CD4-positive, alpha-beta T cell treated with Interleukin-21 for 1 hour (primary cell): Measurements from ENCODE around the gene RASSF5.
"Not testable (repeated sequence)": the region's sequence is repeated elsewhere in the genome, so short reads cannot be mapped to it uniquely, and the experiment has no call there.

Experiments
- DNase-seq: peaks from one replicate; pipeline ENCODE4 v3.0.0-alpha.2; 2020

RASSF5 gene

DNA sequence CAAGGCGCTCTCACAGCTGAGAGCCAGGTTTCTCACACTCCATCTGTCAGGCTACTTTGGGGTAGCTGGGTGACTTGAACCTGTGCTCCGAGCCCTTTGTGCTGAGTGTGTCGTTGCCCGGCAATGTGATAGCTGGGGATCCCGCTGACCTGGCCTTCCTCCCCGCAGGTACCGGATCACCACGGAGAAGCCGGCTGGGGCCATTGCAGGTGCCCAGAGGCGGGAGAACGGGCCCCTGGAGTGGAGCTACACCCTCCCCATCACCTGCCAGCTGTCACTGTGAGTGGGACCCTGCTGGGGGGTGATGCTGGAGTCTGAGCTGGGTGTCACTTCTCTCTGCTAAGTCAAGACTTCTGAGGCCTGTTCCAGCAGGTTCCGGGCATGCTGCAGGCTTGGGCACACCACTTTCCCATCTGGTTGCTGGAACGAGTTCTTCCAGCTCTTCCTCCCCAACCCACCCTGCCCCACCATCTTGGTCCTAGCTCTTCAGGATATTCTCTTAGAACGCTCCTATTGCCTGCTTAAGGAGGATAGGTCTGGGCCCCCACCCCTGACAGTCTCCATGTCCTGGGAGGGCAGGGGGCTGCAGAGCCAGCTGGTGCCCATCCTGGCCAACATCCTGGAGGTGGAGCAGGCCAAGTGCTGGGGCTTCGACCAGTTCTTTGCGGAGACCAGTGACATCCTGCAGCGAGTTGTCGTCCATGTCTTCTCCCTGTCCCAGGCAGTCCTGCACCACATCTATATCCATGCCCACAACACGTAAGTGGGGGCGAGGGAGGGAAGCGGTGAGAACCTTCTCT is 29.6 kb upstream of the RASSF5 start:
- no peak for DNase-seq

DNA sequence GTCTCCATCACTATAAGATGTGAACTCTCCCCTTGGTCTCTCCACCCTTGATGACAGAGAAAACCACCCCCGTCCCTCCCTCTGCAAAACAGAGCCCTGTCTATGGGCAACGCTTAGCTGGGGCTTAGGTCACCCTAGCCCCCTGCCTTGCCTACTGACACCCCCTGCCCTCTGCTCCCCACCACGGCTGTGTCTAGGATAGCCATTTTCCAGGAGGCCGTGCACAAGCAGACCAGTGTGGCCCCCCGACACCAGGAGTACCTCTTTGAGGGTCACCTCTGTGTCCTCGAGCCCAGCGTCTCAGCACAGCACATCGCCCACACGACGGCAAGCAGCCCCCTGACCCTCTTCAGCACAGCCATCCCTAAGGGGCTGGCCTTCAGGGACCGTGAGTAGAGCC is 28.6 kb upstream of the RASSF5 start:
- no peak for DNase-seq

DNA sequence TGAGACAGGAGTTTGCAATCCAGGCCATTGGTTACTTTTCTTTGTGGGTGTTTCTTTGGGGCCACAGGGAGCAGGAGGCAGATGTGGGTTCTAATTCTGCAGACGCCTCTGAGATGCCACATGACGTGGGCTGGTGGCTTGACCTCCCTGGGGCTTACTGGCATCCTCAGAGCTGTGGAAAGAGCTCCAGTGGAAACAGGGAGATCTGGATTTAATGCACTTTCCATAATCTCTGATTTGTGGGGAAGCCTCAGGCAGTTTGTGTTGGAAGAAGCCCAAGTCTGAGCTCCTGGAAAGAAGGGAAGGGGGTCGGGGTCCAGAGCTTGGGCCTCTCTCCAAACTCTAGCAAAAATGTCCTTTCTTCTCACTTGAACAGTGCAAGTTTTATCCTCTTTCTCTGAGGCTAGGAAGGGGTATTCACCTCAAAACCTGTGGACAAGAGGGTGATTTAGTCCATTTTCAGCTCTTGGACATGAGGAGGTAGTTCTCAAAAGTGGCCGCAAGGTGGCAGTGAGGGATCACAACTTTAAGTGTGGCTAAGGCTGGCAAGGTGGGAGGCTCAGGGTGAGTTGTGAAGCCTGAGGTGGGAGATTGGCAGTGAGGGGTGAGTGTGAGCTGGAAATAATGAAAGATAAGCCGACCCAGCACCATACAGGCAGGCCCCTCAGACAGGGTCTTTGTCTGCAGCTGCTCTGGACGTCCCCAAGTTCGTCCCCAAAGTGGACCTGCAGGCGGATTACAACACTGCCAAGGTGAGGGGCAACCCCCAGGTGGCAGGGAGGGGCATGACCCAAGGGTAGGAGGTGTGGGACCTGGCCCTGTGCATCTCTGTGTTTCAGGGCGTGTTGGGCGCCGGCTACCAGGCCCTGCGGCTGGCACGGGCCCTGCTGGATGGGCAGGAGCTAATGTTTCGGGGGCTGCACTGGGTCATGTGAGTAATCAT is 27.9 kb upstream of the RASSF5 start:
- DNase-seq, result peak; percentile 71

DNA sequence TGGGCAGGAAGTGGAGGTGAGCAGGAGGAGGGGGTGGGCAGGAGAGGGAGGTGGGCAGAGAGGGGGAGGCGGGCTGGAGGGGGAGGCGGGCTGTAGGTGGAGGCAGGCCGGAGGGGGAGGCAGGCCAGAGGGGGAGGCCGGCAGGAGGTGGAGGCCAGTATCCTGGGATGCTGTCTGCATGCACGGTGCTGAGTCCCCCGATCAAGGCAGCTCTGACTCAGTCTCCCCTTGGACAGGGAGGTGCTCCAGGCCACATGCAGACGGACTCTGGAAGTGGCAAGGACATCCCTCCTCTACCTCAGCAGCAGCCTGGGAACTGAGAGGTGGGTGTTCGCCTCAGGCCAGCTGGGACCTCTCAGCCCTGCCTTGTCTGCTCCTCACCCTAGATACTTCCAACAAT is 27.1 kb upstream of the RASSF5 start:
- DNase-seq, result no peak

DNA sequence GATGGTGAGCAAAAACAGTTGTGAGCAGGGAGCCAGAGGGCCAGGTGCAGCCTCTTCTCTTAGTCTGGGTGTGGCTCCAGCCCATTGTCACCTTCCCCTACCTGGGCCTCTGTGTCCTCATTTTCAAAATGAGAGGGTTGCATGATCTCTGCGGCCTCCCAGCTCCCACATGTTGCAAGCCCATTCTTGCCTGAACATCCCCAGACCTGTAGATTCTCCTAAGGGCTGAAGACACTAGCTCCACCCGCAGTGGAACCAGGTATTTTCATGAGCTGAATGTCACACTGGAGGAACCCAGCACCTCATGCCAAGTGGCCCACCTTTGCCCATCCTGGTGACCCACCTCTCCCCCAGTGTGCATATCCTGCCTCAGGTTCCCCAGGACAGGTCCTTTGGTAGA is 24.7 kb upstream of the RASSF5 start:
- DNase-seq, result no peak

DNA sequence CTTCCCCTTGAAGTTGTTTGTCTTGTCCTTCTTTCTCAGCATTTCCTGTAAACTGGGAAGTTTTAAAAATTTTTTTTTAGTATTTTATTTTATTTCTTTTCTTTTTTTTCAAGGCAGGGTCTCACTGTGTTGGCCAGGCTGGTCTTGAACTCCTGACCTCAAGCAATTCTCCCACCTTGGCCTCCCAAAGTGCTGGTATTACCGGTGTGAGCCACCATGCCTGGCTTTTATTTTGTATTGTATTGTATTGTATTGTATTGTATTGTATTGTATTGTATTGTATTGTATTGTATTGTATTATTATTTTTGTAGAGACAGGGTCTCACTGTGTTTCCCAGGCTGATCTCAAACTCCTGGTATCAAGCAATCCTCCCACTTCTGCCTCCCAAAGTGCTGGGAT is 23.5 kb upstream of the RASSF5 start:
- DNase-seq, result not testable (repeated sequence)

DNA sequence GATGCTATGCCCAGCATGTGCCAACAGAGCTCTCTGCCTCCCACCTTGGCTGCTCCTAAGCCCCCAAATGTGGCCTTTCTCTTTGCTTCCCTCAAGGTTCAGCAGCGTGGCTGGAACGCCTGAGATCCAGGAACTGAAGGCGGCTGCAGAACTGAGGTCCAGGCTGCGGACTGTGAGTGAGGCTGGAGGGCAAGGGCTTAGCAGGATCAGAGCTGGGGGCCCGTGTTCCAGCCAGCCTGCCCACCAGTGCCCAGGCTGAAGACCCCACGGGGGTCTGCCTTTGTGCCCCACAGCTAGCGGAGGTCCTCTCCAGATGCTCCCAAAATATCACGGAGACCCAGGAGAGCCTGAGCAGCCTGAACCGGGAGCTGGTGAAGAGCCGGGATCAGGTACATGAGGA is 22.4 kb upstream of the RASSF5 start:
- no peak for DNase-seq

DNA sequence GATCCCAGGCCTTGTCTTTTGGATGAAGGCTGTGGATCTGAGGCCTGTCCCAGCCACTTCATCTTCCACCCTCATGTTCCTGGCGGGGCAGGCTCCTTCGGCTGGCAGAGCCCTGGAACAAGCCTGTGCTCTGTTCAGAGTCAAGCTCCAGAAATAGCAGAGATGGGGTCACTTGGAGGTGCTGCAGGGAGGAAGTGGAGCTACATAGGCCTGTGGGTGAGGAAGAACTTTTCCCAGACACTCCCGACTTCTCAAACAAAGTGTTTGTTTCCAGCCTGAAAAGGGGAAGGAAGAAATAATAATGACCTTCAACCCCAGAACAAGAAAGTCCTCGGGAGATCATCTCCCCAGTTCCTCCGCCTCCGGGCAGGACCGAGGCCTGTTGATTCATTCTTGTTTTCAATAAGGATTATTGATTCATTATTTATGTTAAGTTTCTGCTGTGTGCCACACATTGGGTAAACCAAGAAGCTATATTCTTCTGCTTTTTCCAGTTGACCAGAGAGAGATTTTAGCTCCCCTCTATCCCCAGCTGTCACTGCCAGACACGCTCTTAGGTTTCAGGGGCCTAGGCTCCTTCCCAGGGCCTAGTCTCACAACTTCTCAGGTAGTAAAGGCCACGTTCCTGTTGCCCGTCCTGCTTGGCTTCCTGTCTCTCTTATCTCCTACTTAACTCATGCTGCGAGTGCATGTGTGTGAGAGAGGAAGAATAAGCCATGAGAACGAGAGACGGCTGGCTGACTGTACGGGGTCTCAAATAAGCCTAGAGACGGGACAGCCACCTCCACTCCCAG is 20.1 kb upstream of the RASSF5 start:
- no peak for DNase-seq

DNA sequence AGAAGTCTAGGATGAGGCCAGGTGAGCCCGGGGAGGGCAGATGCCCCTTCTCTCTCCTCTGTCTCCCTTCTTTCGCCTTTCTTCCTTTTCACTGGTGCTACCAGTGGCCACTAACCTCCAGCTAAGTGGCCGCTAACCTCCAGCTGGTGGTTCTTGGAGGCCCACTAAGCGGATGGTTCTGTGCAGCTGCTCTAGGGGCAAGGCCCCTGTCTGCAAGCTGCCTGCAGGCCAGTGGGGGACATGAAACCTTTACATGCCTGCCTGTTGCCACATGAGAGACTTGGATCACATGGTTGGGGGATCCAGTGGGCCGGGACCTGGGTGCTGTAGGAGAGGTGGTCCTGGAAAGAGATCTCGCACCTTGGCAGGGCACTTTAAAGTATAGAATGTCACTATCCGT is 19.4 kb upstream of the RASSF5 start:
- DNase-seq, result no peak

DNA sequence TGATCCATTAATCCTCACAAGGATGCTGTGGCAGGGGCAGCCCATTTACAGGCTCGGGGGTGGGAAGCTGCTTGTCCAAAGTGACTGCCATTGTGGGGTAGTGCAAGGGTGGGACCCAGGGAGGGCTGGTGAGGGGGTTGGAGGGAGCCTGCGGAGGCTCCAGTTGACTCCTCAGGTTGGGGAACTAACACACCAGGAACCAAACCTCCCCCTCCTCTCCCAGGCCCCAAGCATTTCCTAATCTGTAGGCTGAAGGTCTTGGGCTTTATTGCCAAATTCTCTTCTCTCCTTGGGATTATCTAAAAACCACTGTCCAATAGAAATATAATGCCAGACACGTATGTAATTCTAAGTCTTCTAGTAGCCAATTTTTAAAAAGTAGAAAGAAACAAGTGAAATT is 18.9 kb upstream of the RASSF5 start:
- DNase-seq, result no peak

DNA sequence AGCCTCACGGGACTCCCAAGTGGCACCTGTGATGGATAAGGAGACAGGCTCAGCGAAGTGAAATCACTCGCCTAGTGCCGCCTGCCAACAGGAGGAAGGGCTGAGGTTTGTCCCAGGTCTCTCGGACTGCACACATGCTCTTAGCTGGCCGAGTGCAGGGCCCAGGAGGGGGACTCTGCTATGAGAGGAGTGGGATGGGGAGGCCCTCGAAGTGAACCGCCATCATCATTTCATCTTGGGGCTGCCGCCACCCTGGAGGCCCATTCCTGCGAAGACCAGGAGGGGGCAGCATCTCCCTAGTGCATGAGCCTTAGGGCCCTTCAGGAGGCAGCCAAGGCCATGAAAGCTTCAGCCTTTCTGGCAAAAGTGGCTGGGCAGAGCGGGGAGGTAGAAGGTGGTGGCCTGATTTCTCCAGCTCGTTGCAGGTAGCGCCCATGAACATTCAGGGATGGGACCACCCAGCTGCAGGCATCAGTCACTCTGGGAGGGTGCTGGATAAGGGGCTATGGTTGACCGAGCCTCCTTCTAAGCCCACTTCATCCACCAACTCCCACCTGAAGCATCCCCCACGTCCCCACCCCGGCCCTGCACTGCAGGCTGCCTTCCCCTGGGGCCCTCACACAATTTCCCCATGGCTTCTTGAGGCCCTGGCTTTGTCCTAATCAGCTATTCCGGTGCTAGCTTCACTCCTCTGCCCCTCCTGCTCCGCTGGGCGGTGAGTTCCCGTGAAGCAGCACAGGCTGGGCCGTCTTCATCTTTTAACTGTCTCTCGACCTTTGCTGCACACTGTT is 17.2 kb upstream of the RASSF5 start:
- DNase-seq, result peak; percentile 68

DNA sequence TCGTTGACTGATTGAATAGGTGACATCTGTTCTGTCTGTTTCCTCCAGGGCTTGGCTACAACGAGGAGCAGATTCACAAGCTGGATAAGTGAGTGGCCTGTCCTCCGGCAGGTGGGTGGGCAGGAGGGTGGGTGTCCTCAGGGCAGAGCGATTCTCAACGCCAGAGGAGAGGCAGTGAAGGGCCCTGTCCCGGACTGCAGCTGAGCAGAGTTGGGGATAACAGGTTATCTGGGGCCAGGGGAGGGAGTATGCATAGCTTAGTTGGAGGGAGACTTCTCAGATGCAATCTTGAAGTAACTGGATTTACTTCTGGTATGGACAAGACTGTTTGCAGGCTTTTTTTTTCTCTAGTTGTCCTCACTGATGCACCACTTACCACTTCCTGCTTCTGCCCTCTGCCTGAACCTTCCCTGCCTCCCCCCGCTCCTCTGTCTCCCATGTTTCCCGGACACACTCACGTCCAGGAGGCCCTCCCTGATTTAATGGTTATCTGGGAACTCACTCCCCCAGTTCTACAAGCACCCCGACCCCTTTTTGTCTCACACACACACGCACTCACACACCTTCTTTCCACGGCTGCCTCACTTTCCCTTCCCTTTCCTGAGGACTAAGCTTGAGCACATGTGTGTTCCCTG is 16.4 kb upstream of the RASSF5 start:
- no peak for DNase-seq

DNA sequence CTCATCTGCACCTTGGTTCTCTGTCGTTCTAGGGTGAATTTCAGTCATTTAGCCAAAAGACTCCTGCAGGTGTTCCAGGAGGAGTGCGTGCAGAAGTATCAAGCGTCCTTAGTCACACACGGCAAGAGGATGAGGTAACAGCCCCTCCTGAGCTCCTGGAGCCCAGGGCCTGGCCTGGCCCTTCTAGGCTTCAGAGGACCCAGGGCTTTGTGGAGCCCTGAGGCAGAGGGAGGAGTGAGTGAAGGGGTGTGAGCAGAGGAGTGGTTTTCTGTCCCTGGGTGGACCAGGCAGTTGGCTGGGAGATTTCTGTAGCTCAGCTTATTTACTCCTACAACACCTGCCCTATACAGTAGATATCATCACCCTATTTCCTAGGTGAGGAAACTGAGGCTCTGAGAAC is 15.7 kb upstream of the RASSF5 start:
- no peak for DNase-seq

DNA sequence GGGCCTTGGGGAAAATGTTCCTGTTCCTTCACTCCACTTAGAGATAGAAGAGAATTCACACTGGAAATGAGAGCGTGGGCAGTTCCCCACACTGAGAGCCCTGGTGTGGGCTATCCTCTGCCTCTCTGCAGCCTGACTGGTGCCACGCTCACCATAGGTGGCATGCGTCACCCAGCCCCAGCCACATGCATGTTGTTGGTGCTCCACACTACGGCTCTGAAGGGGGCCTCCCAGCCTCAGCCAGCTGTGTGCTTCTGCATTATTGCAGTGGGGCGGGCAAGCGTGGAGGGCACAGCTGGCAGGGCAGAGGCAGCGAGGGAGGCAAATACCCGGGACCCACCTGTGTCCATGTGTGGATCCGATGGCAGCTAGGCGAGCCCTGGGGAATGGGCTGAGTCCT is 14.7 kb upstream of the RASSF5 start:
- DNase-seq, result no peak

DNA sequence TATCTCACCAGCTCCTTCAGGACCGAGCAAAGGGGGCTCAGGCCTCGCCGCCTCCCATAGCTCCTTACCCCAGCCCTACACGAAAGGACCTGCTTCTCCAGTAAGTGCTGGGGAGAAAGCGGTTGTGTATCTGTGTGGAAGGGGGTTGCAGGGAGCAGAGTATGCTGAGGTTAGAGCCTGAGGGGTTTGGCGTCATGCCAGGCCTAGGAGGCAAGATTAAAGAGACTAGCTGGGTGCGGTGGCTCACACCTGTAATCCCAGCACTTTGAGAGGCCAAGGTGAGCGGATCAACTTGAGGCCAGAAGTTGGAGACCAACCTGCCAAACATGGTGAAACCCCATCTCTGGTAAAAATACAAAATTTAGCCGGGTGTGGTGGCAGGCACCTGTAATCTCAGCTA is 14.1 kb upstream of the RASSF5 start:
- no peak for DNase-seq

DNA sequence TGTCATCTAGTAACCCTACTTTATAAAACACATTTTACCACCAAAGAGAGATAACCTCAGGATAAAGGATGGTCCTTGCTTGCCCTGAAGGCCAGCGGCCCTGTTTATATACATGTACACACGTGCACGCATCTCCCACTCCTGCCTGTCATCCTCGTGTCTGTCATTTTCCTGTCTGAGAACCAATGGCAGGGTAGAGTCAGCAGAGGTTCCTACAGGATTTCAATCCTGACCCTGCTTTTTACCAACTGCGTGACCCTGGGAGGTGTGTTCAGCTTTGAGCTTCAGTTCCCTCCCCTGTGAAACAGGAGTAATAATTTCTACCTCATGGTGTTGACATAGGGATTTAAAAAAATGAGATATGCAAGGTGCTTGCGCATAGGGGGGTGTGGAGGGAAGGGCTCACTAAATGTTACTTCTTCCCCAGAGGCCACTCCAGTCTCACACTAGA is 12.3 kb upstream of the RASSF5 start:
- DNase-seq, result no peak

DNA sequence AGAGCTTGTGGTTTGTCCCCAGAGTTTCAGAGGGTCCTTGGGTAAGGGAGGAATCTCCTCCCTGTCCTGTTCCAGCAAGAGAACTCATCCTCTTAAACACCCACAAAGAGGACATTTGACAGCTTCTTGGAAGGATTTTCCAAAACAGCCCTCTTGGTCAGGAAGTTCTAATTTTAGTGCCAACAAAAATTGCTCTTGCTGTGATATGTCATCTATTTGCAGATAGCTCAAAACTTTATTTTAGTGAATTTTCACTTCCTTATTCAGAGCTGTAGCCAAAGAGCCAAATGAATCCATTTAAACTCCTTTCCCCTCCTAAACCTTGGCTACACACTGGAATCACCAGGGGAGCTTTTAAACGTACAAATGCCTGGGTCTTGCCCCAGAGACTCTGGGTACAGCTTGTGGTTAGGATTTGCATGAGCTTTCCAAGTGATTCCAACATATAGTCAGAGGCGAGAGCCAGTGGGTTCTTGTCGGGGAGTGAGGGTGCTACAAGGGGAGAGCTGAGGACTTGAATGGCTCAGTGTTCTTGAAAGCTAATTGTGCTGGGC is 11.8 kb upstream of the RASSF5 start:
- no peak for DNase-seq

DNA sequence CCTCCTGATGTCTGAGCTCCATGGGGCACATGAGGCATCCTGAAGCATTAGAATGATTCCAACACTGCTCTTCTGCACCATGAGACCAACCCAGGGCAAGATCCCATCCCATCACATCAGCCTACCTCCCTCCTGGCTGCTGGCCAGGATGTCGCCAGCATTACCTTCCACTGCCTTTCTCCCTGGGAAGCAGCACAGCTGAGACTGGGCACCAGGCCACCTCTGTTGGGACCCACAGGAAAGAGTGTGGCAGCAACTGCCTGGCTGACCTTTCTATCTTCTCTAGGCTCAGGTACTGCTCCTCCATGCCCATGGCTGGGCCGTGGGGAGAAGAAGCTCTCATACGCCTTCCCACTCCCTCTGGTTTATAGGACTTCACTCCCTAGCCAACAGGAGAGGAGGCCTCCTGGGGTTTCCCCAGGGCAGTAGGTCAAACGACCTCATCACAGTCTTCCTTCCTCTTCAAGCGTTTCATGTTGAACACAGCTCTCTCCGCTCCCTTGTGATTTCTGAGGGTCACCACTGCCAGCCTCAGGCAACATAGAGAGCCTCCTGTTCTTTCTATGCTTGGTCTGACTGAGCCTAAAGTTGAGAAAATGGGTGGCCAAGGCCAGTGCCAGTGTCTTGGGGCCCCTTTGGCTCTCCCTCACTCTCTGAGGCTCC is 11.1 kb upstream of the RASSF5 start:
- DNase-seq, result no peak

DNA sequence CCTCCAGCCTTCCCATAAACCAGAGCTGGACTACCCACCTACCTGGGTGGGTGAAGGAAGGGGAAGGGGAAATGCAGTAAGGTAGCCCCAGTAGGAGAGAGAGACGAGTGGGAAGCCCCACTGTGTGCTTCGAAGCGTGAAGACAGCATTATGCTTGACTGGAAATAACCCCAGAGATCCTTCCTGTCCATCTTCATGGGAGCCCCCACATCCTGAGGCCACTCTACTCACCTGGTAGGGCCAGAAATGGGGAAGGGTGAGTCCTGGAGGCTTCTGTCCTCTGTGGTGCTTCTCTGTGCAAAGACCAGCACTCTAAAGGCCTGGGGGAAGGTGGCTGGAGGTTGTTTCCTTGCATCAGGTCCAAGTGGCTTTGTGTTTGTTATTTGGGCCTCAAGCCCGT is 10.0 kb upstream of the RASSF5 start:
- DNase-seq, result no peak

DNA sequence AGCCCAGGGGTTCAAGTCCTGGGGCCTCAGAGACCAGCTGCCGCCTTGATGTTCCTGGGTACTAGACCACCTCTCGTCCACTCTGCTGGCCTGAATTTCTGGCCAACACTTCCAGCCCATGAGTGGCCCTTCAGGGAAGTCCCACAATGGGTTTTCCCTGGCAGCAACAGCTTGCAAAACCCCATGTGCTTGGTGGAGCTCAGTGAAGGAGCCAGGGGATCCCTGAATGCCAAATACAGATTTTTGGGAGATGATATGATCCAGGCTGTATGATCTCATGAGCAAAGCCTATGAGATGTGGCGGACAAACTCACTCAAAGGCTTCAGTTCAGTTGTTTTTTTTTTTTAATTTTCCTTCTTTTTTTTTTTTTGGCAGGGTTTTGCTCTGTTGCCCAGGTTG is 9.6 kb upstream of the RASSF5 start:
- DNase-seq, result no peak

DNA sequence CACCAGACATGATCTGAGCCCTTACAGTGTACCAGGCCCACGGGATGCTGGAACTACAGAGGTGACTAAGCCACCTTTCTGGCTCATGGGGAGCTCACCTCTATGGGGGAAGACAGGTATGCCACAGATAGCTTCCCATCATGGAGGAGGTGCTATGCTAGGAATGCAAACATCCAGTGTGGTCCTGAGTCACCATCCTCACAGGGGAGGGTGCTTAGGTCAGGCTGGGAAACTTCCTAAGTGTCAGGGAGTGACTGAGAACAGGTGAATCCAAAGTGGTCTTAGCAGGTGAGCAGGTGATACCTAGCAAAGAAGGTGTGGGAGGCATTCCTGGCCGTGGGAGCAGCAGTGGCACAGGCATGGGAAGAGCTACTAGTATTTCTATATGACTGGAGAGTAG is 8.6 kb upstream of the RASSF5 start:
- no peak for DNase-seq
